SK-N-SH treated with all-trans-retinoic acid at 6 μM for 48 hours (cell line): ENCODE results near the gene KRT17.
"Not testable (repeated sequence)": the region's sequence is repeated elsewhere in the genome, so short reads cannot be mapped to it uniquely, and the experiment has no call there.

Experiments used
- ATAC-seq: fragments of 200-7000 bp; cut with Tn5 transposase; 3 replicates; pipeline ENCODE4 v1.9.1; 2020; ENCODE audit warnings: mild to moderate bottlenecking, moderate library complexity
- ARNTL ChIP-seq: fragments of 450-650 bp; formaldehyde crosslinking; IDR thresholded peaks from 2 replicates; pipeline ENCODE4 v1.5.0; 2020; ENCODE audit warnings: low read depth, mild to moderate bottlenecking, moderate library complexity, borderline replicate concordance
- BACH2 ChIP-seq: fragments of 250-450 bp; sonication (Bioruptor Pico); IDR thresholded peaks from 2 replicates; pipeline ENCODE4 v1.9.0; 2021; ENCODE audit warnings: mild to moderate bottlenecking, borderline replicate concordance
- CSDC2 ChIP-seq: fragments of 250-450 bp; sonication (Bioruptor Pico); IDR thresholded peaks from 2 replicates; pipeline ENCODE4 v1.5.0; 2020; ENCODE audit warnings: mild to moderate bottlenecking, moderate library complexity
- CSRNP3 ChIP-seq: fragments of 250-450 bp; sonication (Bioruptor Pico); IDR thresholded peaks from 2 replicates; pipeline ENCODE4 v1.5.1; 2021; ENCODE audit warnings: mild to moderate bottlenecking, moderate library complexity
- ESRRG ChIP-seq: fragments of 250-450 bp; sonication (Bioruptor Pico); IDR thresholded peaks from 2 replicates; pipeline ENCODE4 v1.6.1; 2021; ENCODE audit warnings: mild to moderate bottlenecking
- GLIS3 ChIP-seq: fragments of 250-450 bp; sonication (Bioruptor Pico); IDR thresholded peaks from 2 replicates; pipeline ENCODE4 v1.5.0; 2020; ENCODE audit warnings: mild to moderate bottlenecking, moderate library complexity
- ISL1 ChIP-seq: fragments of 250-450 bp; sonication (Bioruptor Pico); IDR thresholded peaks from 2 replicates; pipeline ENCODE4 v2.1.2; 2022; ENCODE audit warnings: mild to moderate bottlenecking, moderate library complexity
- OSR1 ChIP-seq: fragments of 250-450 bp; sonication (Bioruptor Pico); IDR thresholded peaks from 2 replicates; pipeline ENCODE4 v1.8.0; 2022; ENCODE audit warnings: moderate library complexity, mild to moderate bottlenecking, inconsistent platforms
- PATZ1 ChIP-seq: fragments of 250-450 bp; sonication (Bioruptor Pico); IDR thresholded peaks from 2 replicates; pipeline ENCODE4 v1.8.0; 2020; ENCODE audit warnings: mild to moderate bottlenecking, moderate library complexity, borderline replicate concordance
- PPARA ChIP-seq: fragments of 250-450 bp; sonication (Bioruptor Pico); IDR thresholded peaks from 2 replicates; pipeline ENCODE4 v1.5.0; 2020; ENCODE audit warnings: mild to moderate bottlenecking, borderline replicate concordance
- RARB ChIP-seq: fragments of 250-450 bp; sonication (Bioruptor Pico); IDR thresholded peaks from 2 replicates; pipeline ENCODE4 v1.8.0; 2021; ENCODE audit warnings: mild to moderate bottlenecking, moderate library complexity
- SNAI2 ChIP-seq: fragments of 250-450 bp; sonication (Bioruptor Pico); IDR thresholded peaks from 2 replicates; pipeline ENCODE4 v1.5.0; 2020; ENCODE audit warnings: mild to moderate bottlenecking, moderate library complexity
- TOX ChIP-seq: fragments of 250-450 bp; sonication (Bioruptor Pico); IDR thresholded peaks from 2 replicates; pipeline ENCODE4 v1.8.0; 2021; ENCODE audit warnings: mild to moderate bottlenecking, moderate library complexity, borderline replicate concordance
- ZC3H10 ChIP-seq: fragments of 250-450 bp; sonication (Bioruptor Pico); IDR thresholded peaks from 2 replicates; pipeline ENCODE4 v1.5.1; 2021; ENCODE audit warnings: mild to moderate bottlenecking, moderate library complexity
- ZFP3 ChIP-seq: fragments of 250-450 bp; sonication (Bioruptor Pico); IDR thresholded peaks from 2 replicates; pipeline ENCODE4 v1.5.0; 2020; ENCODE audit warnings: mild to moderate bottlenecking, moderate library complexity
- ZFP30 ChIP-seq: fragments of 450-650 bp; formaldehyde crosslinking; IDR thresholded peaks from 2 replicates; pipeline ENCODE4 v1.5.0; 2022; ENCODE audit warnings: mild to moderate bottlenecking, moderate library complexity
- ZNF565 ChIP-seq: fragments of 450-650 bp; formaldehyde crosslinking; conservative IDR thresholded peaks from 2 replicates; pipeline ENCODE4 v1.5.0; 2020; ENCODE audit warnings: low read depth, mild to moderate bottlenecking, moderate library complexity
- ZNF70 ChIP-seq: fragments of 450-650 bp; formaldehyde crosslinking; IDR thresholded peaks from 2 replicates; pipeline ENCODE4 v1.5.0; 2020; ENCODE audit warnings: mild to moderate bottlenecking, moderate library complexity
- ZNF8 ChIP-seq: fragments of 450-650 bp; formaldehyde crosslinking; IDR thresholded peaks from 2 replicates; pipeline ENCODE4 v1.5.0; 2020; ENCODE audit warnings: mild to moderate bottlenecking, moderate library complexity
- TF ChIP-seq, protein P1 (sequence below): fragments of 250-450 bp; sonication (Bioruptor Pico); IDR thresholded peaks from 2 replicates; pipeline ENCODE4 v1.5.1; 2020; ENCODE audit warnings: low read depth, mild to moderate bottlenecking, moderate library complexity

KRT17 gene

DNA sequence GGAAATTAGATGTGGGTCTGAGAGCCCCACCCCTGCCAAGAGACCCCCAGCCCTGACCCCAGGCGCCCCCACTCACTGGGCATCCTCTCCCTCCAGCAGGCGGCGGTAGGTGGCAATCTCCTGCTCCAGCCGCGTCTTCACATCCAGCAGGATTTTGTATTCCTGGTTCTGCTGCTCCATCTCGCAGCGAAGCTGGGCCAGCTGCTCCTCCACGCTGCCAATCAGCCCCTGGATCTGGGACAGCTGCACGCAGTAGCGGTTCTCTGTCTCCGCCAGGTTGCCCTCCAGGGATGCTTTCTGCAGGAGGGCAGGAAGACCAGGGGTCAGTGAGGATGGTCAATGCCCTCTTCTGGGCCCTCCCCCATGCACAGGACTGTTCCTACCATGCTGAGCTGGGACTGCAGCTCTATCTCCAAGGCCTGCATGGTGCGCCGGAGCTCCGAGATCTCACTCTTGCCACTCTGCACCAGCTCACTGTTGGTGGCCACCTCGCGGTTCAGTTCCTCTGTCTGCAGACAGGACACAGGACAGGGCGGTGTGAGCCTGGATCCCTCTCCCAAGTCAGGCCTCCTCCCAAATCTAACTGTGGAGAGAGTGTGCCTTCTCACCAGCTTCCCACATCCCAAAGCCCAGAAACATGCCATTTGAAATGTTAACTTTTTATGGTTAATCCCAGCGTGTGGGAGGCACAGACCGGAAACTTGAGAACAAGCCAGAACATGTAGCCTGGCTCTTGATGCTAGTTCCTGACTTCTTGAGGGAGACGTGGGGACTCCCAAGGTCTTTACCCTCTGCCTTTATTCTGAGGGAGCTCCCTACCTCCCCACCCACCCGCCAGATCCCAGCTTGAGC is 3.6 kb downstream of the KRT17 start:
- no peak for TF ChIP-seq ZC3H10 (CRISPR knock-in tag)
- TF ChIP-seq PPARA (CRISPR knock-in tag): no peak
- TF ChIP-seq ZFP3 (CRISPR knock-in tag): no peak
- TF ChIP-seq, protein P1, sequence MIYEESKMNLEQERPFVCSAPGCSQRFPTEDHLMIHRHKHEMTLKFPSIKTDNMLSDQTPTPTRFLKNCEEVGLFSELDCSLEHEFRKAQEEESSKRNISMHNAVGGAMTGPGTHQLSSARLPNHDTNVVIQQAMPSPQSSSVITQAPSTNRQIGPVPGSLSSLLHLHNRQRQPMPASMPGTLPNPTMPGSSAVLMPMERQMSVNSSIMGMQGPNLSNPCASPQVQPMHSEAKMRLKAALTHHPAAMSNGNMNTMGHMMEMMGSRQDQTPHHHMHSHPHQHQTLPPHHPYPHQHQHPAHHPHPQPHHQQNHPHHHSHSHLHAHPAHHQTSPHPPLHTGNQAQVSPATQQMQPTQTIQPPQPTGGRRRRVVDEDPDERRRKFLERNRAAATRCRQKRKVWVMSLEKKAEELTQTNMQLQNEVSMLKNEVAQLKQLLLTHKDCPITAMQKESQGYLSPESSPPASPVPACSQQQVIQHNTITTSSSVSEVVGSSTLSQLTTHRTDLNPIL (CRISPR knock-in tag): no peak
- TF ChIP-seq ESRRG (CRISPR knock-in tag): no peak
- no peak for TF ChIP-seq ZFP30 (CRISPR knock-in tag)
- no peak for TF ChIP-seq BACH2 (CRISPR knock-in tag)
- no peak for TF ChIP-seq TOX (CRISPR knock-in tag)
- TF ChIP-seq OSR1 (CRISPR knock-in tag): no peak
- no peak for TF ChIP-seq RARB (CRISPR knock-in tag)
- TF ChIP-seq GLIS3 (CRISPR knock-in tag): no peak
- TF ChIP-seq ISL1 (CRISPR knock-in tag): no peak
- no peak for TF ChIP-seq ZNF8 (CRISPR knock-in tag)
- TF ChIP-seq ZNF565 (CRISPR knock-in tag): no peak
- no peak for TF ChIP-seq CSRNP3 (CRISPR knock-in tag)
- no peak for TF ChIP-seq PATZ1 (CRISPR knock-in tag)
- no peak for TF ChIP-seq ZNF70 (CRISPR knock-in tag)
- TF ChIP-seq CSDC2: no peak
- no peak for TF ChIP-seq SNAI2 (CRISPR knock-in tag)
- no peak for TF ChIP-seq ARNTL (CRISPR knock-in tag)
- TF ChIP-seq, all 23 proteins: peak for 0
- no peak for ATAC-seq

DNA sequence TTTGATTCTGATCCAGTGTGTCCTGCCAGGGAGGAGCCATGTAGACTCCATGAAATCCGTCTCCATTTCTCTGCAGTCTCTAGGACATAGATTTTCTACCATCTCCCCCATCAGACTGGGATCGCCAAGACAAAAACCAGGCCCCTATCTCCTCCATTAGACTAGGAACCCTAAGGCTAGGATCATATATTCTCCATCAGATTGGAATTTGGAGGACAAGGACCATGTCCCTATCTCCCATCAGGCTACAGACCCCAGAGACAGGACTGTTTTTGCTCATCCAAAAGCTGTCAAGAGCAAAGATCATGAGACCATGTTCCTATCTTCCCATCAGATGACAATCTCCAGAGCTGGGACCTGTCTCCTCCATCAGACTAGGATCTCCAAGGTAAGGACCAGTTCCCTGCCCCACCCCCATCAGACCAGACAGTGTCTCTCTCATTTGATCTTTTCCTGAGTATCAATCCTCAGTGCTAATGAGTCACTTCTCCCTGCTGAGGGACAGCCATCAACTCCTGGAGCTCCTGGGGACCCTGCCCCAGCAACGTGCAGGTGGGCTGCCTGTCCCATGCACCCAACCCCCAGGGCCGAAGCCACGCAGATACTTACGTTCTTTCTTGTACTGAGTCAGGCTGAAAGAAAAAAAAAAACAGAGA is 4.3 kb downstream of the KRT17 start:
- not testable (repeated sequence) for ATAC-seq

DNA sequence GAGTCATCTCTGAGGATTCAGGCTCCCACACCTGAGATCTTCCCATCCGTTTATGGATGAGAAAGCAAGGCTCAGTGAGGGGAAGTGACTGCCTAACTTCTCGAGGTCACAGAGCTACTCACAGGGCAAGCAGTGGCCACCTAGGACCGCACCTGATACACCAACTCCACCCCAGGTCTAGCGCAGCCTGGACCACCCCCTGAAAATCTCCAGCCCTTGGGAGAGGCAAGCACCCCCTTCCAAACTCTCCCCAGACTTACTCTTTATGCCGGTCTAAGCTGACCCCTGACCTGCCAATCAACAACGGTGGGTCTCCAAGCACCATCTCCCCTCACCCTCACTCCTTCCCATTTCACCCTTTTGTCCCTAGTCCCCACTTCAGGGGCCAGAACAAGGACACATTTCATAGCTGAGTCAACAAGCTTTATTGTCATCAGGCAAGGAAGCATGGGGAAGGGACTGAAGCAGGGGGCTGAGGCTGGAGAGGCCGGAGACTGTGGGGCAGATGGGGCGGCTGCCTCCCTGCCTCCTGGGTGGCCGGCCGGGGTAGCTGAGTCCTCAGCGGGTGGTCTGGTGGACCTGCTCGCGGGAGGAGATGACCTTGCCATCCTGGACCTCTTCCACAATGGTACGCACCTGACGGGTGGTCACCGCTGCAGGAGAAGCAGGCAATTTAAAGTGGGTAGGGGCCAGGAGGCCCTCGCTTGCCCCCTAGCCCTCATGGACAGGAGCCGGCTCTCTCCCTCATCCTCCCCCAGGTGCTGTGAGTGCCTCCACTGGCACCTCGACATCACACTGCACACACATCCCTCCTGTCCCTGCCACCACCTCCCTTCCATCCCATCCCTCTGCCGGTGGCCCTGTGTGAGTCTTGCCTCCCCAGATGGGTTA is 5.1 kb downstream of the KRT17 start:
- no peak for TF ChIP-seq PATZ1 (CRISPR knock-in tag)
- TF ChIP-seq, all 23 proteins: peak for 0
- ATAC-seq: no peak
